Prostate gland (tissue), 2 donors: ENCODE data around the gene RAB6B. TPM values are rescaled to one million over a fixed set of nuclear protein-coding genes. Genes with fewer than 3 reads are reported as not detected.

Experiments
- DNase-seq: peaks from one replicate; pipeline ENCODE4 v3.0.0-alpha.2; 2019; ENCODE audit warnings: low spot score
- H3K27ac ChIP-seq, 2 donors: fragments of 200-600 bp; sonication (generic); 2 replicates each; pipeline ENCODE4 v1.5.1; 2017 to 2019
- H3K27me3 ChIP-seq: fragments of 200-600 bp; sonication (generic); replicated peaks from 2 replicates; pipeline ENCODE4 v1.5.1; 2019; ENCODE audit not compliant: insufficient read depth
- H3K36me3 ChIP-seq, 2 donors: fragments of 200-600 bp; sonication (generic); 1 replicate in 1 of 2; 2 replicates in 1 of 2; pipeline versions ENCODE4 v1.5.1 to v1.8.1; 2017 to 2019
- H3K4me1 ChIP-seq: fragments of 200-600 bp; sonication (generic); replicated peaks from 2 replicates; pipeline ENCODE4 v1.5.1; 2019
- H3K4me3 ChIP-seq, 2 donors: fragments of 200-600 bp; sonication (generic); 2 replicates each; pipeline ENCODE4 v1.5.1; 2017 to 2019
- H3K9me3 ChIP-seq: fragments of 200-600 bp; sonication (generic); 2 replicates; pipeline ENCODE4 v1.5.1; 2017
- POLR2A ChIP-seq: fragments of 450-650 bp; IDR thresholded peaks from one replicate; pipeline ENCODE4 v1.6.1; 2016; ENCODE audit warnings: antibody characterized with exemption, mild to moderate bottlenecking
- POLR2AphosphoS5 ChIP-seq: sonication (generic); formaldehyde crosslinking; IDR thresholded peaks from one replicate; pipeline ENCODE4 v1.6.1; 2017; ENCODE audit warnings: antibody characterized with exemption
- WGBS: methylation state at CpG from one replicate; pipeline ENCODE4 v1.1.5; 2018; 5-methylcytosine and 5-hydroxymethylcytosine counted together
- intact Hi-C: fragments of 100-400 bp; cut with DNase I; formaldehyde crosslinking; loops from one replicate; pipeline ENCODE4 v1.14.2; 2022
- total RNA-seq, 2 donors: library from RNA; depleted of rRNA; stranded (reverse); fragments of >200 nt; gene quantifications; one replicate each; pipeline ENCODE4 v1.1.0, GENCODE V29; 2016
- TF ChIP-seq, protein P1 (sequence below), 4 experiments: fragments of 200-600 bp in 2 of 4; fragments of 450-650 bp in 2 of 4; sonication (generic) in 2 of 4; IDR thresholded peaks; 1 replicate in 3 of 4; 2 replicates in 1 of 4; pipeline ENCODE4 v1.5.1; 2016 to 2019; ENCODE audit warnings: antibody characterized with exemption in 4 of 4, mild to moderate bottlenecking in 2 of 4, moderate library complexity in 2 of 4

RAB6B gene
- total RNA-seq, 2 donors from 2014 or later: 4.5 to 7.1 TPM

DNA sequence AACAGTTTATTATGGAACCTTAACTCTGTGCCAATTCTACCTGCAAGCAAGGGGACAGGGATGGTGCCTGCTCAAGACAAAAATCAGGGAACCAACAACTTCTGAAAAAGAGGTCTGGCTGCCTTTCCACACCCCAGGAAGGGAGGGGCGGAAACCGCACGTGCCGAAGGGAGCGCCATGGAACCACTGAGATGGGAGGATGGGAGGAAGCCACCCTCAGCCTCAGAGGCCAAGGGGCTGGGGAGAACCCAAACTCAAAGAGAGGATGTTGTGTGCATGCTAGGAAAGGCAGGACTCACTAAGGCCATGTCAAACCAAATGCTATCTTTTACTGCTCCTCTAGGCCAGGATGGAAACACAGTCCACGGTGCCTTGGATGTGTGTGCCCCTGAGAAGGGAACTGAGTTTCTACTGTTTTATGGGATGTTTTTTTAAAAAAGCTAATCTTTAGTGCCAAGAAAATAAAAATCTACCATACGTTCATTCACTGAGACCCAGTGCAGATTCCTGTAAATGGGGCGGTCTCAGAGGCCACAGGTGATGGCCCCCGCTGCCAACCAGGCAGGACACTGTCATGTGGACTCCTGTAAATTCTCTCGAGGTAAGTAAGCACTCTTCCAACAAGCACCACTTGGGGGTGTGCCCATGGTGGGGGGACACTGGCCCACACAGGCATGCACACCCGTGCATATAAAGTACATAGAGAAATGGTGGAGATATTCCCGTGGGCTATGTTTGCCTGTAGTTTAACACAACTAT, 69.5 kb downstream of the RAB6B start:
- Histone ChIP-seq H3K27ac (no peak overlapping the region), H3K36me3 (peaks cover 0 to 3% of the 10 kb centered on the region in 2 donors), H3K4me3 (no peak overlapping the region), H3K27me3 (no peaks in the 10 kb centered on the region), H3K4me1 (no peaks in the 10 kb centered on the region), H3K9me3 (no peaks in the 10 kb centered on the region)
- WGBS: 76% methylated on average over 12 of the region's 12 CpGs
- intact Hi-C loops: loop anchor here (10.0 kb wide), 1 partner anchor 389 kb away; no protein-coding TSS in a partner anchor
- TF ChIP-seq, protein P1, sequence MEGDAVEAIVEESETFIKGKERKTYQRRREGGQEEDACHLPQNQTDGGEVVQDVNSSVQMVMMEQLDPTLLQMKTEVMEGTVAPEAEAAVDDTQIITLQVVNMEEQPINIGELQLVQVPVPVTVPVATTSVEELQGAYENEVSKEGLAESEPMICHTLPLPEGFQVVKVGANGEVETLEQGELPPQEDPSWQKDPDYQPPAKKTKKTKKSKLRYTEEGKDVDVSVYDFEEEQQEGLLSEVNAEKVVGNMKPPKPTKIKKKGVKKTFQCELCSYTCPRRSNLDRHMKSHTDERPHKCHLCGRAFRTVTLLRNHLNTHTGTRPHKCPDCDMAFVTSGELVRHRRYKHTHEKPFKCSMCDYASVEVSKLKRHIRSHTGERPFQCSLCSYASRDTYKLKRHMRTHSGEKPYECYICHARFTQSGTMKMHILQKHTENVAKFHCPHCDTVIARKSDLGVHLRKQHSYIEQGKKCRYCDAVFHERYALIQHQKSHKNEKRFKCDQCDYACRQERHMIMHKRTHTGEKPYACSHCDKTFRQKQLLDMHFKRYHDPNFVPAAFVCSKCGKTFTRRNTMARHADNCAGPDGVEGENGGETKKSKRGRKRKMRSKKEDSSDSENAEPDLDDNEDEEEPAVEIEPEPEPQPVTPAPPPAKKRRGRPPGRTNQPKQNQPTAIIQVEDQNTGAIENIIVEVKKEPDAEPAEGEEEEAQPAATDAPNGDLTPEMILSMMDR (IDR thresholded peaks at IDR 0.05): no peak
- TF ChIP-seq POLR2AphosphoS5 (no peak), POLR2A (no peak)
- DNase-seq: no peak

DNA sequence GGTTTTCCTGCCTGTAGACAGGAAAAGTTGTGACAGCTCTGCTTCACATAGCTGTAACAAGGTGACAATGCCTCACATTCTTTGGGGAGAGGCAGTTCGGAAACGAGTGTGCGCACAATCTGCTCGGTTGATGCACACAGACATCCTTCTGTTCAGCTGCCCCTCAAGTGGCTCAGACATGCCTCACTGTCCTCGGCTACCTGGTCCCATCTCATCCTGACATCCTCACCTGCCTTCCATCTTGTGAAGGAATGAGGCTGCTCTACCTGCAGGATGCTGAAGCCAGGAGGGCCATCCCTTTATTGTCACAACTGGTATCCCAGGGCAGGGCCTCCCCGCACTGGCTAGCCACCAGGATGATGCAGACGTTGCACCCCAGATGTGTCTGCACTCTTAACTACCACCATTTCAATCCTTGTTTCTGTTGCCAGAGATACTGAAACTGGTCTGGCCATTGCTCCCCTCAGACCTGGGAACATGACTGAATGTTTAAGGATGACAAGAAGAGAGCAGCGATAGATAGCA, 70.7 kb downstream of the RAB6B start:
- H3K4me3 ChIP-seq: no peak overlapping the region
- no peak for DNase-seq
- intact Hi-C loops: loop anchor here (10.0 kb wide), 1 partner anchor 390 kb away; no protein-coding TSS in a partner anchor
- 95% methylated on average over 8 of the region's 8 CpGs for WGBS
- H3K4me1 ChIP-seq: no peaks in the 10 kb centered on the region
- H3K9me3 ChIP-seq: no peaks in the 10 kb centered on the region
- TF ChIP-seq, protein P1 (IDR thresholded peaks at IDR 0.05): no peak
- H3K27me3 ChIP-seq: no peaks in the 10 kb centered on the region
- peaks cover 0 to 3% of the 10 kb centered on the region in 2 donors for H3K36me3 ChIP-seq
- no peak overlapping the region for H3K27ac ChIP-seq

DNA sequence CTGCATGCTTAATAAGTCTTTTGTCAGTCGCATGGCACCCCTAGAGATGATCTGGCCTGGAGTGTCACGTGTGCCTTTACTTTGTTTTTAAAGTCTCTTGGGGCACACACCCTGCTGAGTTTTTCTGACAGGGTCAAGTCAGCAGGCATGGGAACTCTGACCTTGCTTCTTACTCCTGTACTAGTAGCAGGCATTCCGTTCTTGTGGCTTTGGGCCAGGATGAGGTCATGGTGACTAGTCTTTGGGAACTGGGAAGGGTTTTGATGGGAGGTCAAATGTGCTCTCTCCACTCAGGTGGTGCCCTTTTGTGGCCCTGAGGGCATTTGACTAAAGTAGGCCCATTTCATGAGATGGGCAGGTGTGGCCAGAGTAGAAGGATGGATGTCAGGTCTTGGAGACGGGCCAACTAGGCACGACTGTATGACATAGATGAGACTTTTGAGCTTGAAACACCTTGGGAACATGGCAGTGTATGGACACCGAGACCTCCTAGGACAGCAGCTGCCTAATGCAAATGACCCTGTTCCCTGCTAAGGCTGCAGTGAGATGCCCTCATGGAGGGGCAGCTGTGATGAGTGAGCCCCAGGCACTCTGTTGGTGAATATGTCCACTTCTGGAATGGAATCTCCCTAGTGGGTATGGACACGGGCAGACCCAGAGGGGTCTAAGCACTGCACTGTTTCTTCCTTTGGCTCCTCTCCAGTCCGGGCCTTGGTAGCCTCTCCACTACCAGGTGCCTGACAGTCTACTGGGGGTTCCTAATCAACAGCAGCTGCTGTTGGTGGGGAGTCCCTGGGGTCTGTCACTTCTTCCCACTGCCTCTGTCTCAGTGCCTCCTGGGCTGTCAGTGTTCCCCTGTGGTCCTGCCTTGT, 73.7 kb downstream of the RAB6B start:
- no peak for DNase-seq
- H3K9me3 ChIP-seq: no peaks in the 10 kb centered on the region
- peaks cover 0 to 3% of the 10 kb centered on the region in 2 donors for H3K36me3 ChIP-seq
- TF ChIP-seq POLR2AphosphoS5 (no peak), POLR2A (no peak)
- TF ChIP-seq, protein P1 (IDR thresholded peaks at IDR 0.05): no peak
- H3K4me1 ChIP-seq: no peaks in the 10 kb centered on the region
- 75% methylated on average over 8 of the region's 8 CpGs for WGBS
- H3K4me3 ChIP-seq: no peak overlapping the region
- intact Hi-C loops: loop anchor here (2.0 to 10.0 kb wide), 2 partner anchors 107 to 393 kb away; no protein-coding TSS in a partner anchor
- H3K27me3 ChIP-seq: no peaks in the 10 kb centered on the region
- H3K27ac ChIP-seq: no peak overlapping the region

DNA sequence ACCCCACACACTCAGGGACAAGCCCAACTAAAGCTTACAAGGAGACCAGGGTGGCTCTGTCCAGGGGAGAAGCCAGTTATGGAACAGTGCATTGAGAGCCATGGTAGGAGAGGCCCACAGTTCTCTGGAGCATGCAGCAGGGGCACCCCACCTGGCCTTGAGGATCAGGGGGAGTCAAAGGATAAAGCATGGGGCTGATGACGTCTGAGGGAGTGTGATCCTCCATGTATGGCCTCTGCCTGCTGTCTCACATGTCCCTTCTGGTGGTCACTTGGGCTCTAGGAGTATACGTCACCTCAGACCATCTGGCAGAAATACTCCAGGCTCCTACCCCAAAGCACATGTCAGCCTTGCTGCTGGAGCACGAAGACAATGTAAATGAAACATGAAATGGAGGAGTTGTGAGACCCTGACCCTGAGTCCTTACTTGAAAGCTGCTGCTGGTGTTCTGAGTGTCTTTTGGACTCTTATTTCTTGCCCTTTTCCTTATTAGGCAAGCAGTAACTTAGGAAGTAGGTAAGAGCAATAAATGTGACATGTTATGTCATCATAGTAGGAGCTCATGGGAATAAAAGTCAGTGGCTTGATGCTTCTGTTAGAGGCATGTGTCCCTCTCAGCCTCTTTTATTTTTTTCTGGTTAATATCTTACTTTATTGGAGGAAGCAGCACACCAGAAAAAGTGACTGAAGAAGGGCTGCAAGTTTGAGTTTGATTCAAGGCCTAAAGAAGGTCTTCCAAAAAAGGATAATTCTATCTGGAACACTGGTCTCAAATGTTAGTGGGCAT, 74.6 kb downstream of the RAB6B start:
- Histone ChIP-seq H3K27ac (no peak overlapping the region), H3K9me3 (no peaks in the 10 kb centered on the region), H3K4me1 (no peaks in the 10 kb centered on the region), H3K4me3 (no peak overlapping the region), H3K27me3 (no peaks in the 10 kb centered on the region), H3K36me3 (peaks cover 0 to 3% of the 10 kb centered on the region in 2 donors)
- intact Hi-C loops: loop anchor here (2.0 to 10.0 kb wide), 2 partner anchors 108 to 394 kb away; no protein-coding TSS in a partner anchor
- no peak for DNase-seq
- whole genome bisulfite sequencing: 83% methylated on average over 3 of the region's 3 CpGs
- TF ChIP-seq POLR2AphosphoS5: no peak
- TF ChIP-seq POLR2A: no peak
- TF ChIP-seq, protein P1 (IDR thresholded peaks at IDR 0.05): no peak
